H1 (cell line): ENCODE data around the gene ATXN7. TPM values are rescaled to one million over a fixed set of nuclear protein-coding genes. Genes with fewer than 3 reads are reported as not detected.

Experiments used
- CTCF ChIA-PET: fragments of 300-600 bp; sonication (Branson Sonifier 250); formaldehyde crosslinking; loops from one replicate; lab custom pipeline; 2021; ENCODE audit not compliant: partially characterized antibody; lab: Charles Lee
- POLR2A ChIA-PET: fragments of 300-600 bp; sonication (Branson Sonifier 250); formaldehyde crosslinking; loops from one replicate; lab custom pipeline; 2021; ENCODE audit warnings: inconsistent platforms; ENCODE audit not compliant: partially characterized antibody; lab: Charles Lee
- DNase-seq, 2 experiments: peaks; one replicate each; pipeline versions ENCODE4 v3.0.0 to v3.0.0-alpha.2; 2010 to 2022; ENCODE audit warnings: low spot score in 2 of 2, low read depth in 1 of 2, mixed read lengths in 1 of 2
- FAIRE-seq: peaks from 2 replicates; lab custom pipeline; 2011; peaks lifted over from hg19 to GRCh38; lab: Jason Lieb, UNC
- H2AFZ ChIP-seq: 2 replicates; pipeline ENCODE4 v1.8.1; 2012; ENCODE audit warnings: low read length, inconsistent platforms
- H2AK5ac ChIP-seq: 2 replicates; pipeline ENCODE4 v1.6.1; 2013; ENCODE audit warnings: low read depth, low read length
- H2BK120ac ChIP-seq: replicated peaks from 2 replicates; pipeline ENCODE3; 2013; ENCODE audit warnings: low read depth, low read length, inconsistent platforms
- H2BK12ac ChIP-seq: 2 replicates; pipeline ENCODE4 v1.6.1; 2013; ENCODE audit warnings: low read depth, low read length
- H2BK15ac ChIP-seq: 2 replicates; pipeline ENCODE4 v1.6.1; 2013; ENCODE audit warnings: low read length
- H2BK20ac ChIP-seq: 2 replicates; pipeline ENCODE4 v1.6.1; 2013; ENCODE audit warnings: low read length
- H2BK5ac ChIP-seq: 2 replicates; pipeline ENCODE4 v1.6.1; 2013; ENCODE audit warnings: low read depth, low read length
- H3K14ac ChIP-seq: 2 replicates; pipeline ENCODE4 v1.6.1; 2013; ENCODE audit warnings: inconsistent platforms; ENCODE audit not compliant: insufficient read length
- H3K18ac ChIP-seq: 2 replicates; pipeline ENCODE4 v1.6.1; 2013; ENCODE audit warnings: low read length; ENCODE audit errors: extremely low read depth
- H3K23ac ChIP-seq: 2 replicates; pipeline ENCODE4 v1.6.1; 2013; ENCODE audit warnings: inconsistent platforms; ENCODE audit not compliant: insufficient read length
- H3K23me2 ChIP-seq: 2 replicates; pipeline ENCODE4 v1.6.1; 2013; ENCODE audit warnings: low read depth, low read length
- H3K27ac ChIP-seq: 2 replicates; pipeline ENCODE4 v1.6.1; 2011; ENCODE audit warnings: low read depth, low read length, inconsistent platforms
- H3K27me3 ChIP-seq, 4 experiments: replicated peaks in 1 of 4; 1 replicate in 1 of 4; 2 replicates in 3 of 4; pipeline versions ENCODE4 v1.6.1 to v1.8.1; 2011 to 2013; ENCODE audit warnings: low read length in 3 of 4, mild to moderate bottlenecking in 3 of 4, inconsistent platforms in 2 of 4, mixed read lengths in 2 of 4, moderate library complexity in 1 of 4; ENCODE audit not compliant: control insufficient read depth in 3 of 4, insufficient read depth in 3 of 4; ENCODE audit errors: extremely low read depth in 1 of 4
- H3K36me3 ChIP-seq, 4 experiments: 2 replicates each; pipeline versions ENCODE4 v1.6.1 to v1.8.1; 2011 to 2013; ENCODE audit warnings: mild to moderate bottlenecking in 4 of 4, low read length in 3 of 4, moderate library complexity in 2 of 4, control low read depth in 1 of 4, inconsistent platforms in 1 of 4; ENCODE audit not compliant: insufficient read depth in 4 of 4, control insufficient read depth in 2 of 4
- H3K4ac ChIP-seq: replicated peaks from 2 replicates; pipeline ENCODE3; 2013; ENCODE audit warnings: low read length, low read depth, mixed read lengths, inconsistent platforms; ENCODE audit not compliant: insufficient read length
- H3K4me1 ChIP-seq, 4 experiments: replicated peaks in 1 of 4; 1 replicate in 1 of 4; 2 replicates in 3 of 4; pipeline versions ENCODE4 v1.6.1 to v1.8.1; 2011 to 2013; ENCODE audit warnings: low read length in 3 of 4, inconsistent platforms in 2 of 4, mixed read lengths in 1 of 4; ENCODE audit not compliant: insufficient read depth in 4 of 4, control insufficient read depth in 3 of 4
- H3K4me2 ChIP-seq, 2 experiments: 2 replicates each; pipeline versions ENCODE4 v1.6.1 to v1.8.1; 2011 to 2013; ENCODE audit warnings: low read depth in 2 of 2, low read length in 2 of 2, control low read depth in 1 of 2, inconsistent platforms in 1 of 2, mild to moderate bottlenecking in 1 of 2; ENCODE audit not compliant: insufficient read depth in 1 of 2
- H3K4me3 ChIP-seq, 4 experiments: fragments of 200-600, 300-600 bp in 1 of 4; sonication (generic), shearing (Covaris generic), sonication (Bioruptor Twin) in 1 of 4; 2 replicates each; pipeline versions ENCODE4 v1.5.1 to v1.8.1; 2011 to 2016; ENCODE audit warnings: low read length in 4 of 4, low read depth in 3 of 4, control low read depth in 2 of 4, inconsistent platforms in 2 of 4, mild to moderate bottlenecking in 2 of 4, mixed read lengths in 1 of 4, moderate library complexity in 1 of 4; ENCODE audit not compliant: insufficient read depth in 2 of 4; ENCODE audit errors: extremely low read depth in 1 of 4
- H3K56ac ChIP-seq: replicated peaks from 2 replicates; pipeline ENCODE3; 2013; ENCODE audit warnings: low read depth, mild to moderate bottlenecking, mixed read lengths, low read length, inconsistent platforms; ENCODE audit not compliant: insufficient read length
- H3K79me1 ChIP-seq: 2 replicates; pipeline ENCODE4 v1.6.1; 2013; ENCODE audit warnings: low read depth, low read length, control low read depth
- H3K79me2 ChIP-seq, 2 experiments: 2 replicates each; pipeline versions ENCODE4 v1.6.1 to v1.8.1; 2012 to 2013; ENCODE audit warnings: low read length in 2 of 2, mild to moderate bottlenecking in 2 of 2, inconsistent platforms in 1 of 2; ENCODE audit not compliant: insufficient read depth in 2 of 2, control insufficient read depth in 1 of 2
- H3K9ac ChIP-seq, 4 experiments: replicated peaks in 1 of 4; 1 replicate in 1 of 4; 2 replicates in 3 of 4; pipeline versions ENCODE4 v1.6.1 to v1.8.1; 2011 to 2013; ENCODE audit warnings: low read depth in 3 of 4, low read length in 3 of 4, control low read depth in 2 of 4, mild to moderate bottlenecking in 2 of 4, moderate library complexity in 2 of 4, inconsistent platforms in 1 of 4; ENCODE audit errors: extremely low read depth in 1 of 4
- H3K9me3 ChIP-seq, 2 experiments: 2 replicates each; pipeline versions ENCODE4 v1.6.1 to v1.8.1; 2012 to 2013; ENCODE audit warnings: mild to moderate bottlenecking in 2 of 2, moderate library complexity in 2 of 2, control low read depth in 1 of 2, inconsistent platforms in 1 of 2, low read depth in 1 of 2, low read length in 1 of 2, mixed read lengths in 1 of 2; ENCODE audit not compliant: insufficient read depth in 2 of 2
- H4K20me1 ChIP-seq, 2 experiments: replicated peaks in 1 of 2; 2 replicates each; pipeline versions ENCODE3 to v1.8.1; 2011 to 2013; ENCODE audit warnings: inconsistent platforms in 2 of 2, low read length in 2 of 2, mild to moderate bottlenecking in 1 of 2; ENCODE audit not compliant: insufficient read depth in 2 of 2, control insufficient read depth in 1 of 2
- H4K5ac ChIP-seq: 2 replicates; pipeline ENCODE4 v1.6.1; 2013; ENCODE audit warnings: low read length, low read depth, mixed read lengths, inconsistent platforms; ENCODE audit not compliant: insufficient read length
- H4K8ac ChIP-seq: 2 replicates; pipeline ENCODE4 v1.8.0; 2013; ENCODE audit warnings: mild to moderate bottlenecking, moderate library complexity, low read length, inconsistent platforms; ENCODE audit not compliant: insufficient read depth; ENCODE audit errors: extremely low read depth
- H4K91ac ChIP-seq: replicated peaks from 2 replicates; pipeline ENCODE3; 2013; ENCODE audit warnings: low read length, mixed read lengths, inconsistent platforms; ENCODE audit not compliant: insufficient read length
- BCL11A ChIP-seq, 2 experiments: IDR thresholded peaks; one replicate each; pipeline ENCODE4 v1.6.1; 2011; ENCODE audit warnings: low read depth in 2 of 2, low read length in 2 of 2, mild to moderate bottlenecking in 2 of 2
- RXRA ChIP-seq: IDR thresholded peaks from 2 replicates; pipeline ENCODE4 v1.6.1; 2011; ENCODE audit warnings: low read depth, mild to moderate bottlenecking, low read length, moderate library complexity; ENCODE audit not compliant: insufficient read depth
- SIN3A ChIP-seq, 2 experiments: IDR thresholded peaks in 1 of 2; conservative IDR thresholded peaks in 1 of 2; 2 replicates each; pipeline ENCODE4 v1.6.1; 2011 to 2012; ENCODE audit warnings: low read length in 2 of 2, improper control_type of control experiment in 1 of 2, low read depth in 1 of 2, mild to moderate bottlenecking in 1 of 2
- WGBS, 2 experiments: shearing (Covaris generic) in 1 of 2; methylation state at CpG; one replicate each; pipeline versions ENCODE4 v1.1.6 to v1.1.7; 2013 to 2015; ENCODE audit warnings: low lambda C conversion rate in 2 of 2, mixed read lengths in 2 of 2, inconsistent platforms in 1 of 2, low coverage in 1 of 2, missing lambda C conversion rate in 1 of 2; ENCODE audit not compliant: insufficient replicate concordance in 2 of 2, insufficient coverage in 1 of 2, insufficient read length in 1 of 2; ENCODE audit errors: extremely low coverage in 1 of 2, missing lambda C conversion rate in 1 of 2; 5-methylcytosine and 5-hydroxymethylcytosine counted together
- polyA plus RNA-seq, 7 experiments: library from polyadenylated mRNA; depleted of rRNA in 3 of 7; stranded (reverse) in 5 of 7; unstranded in 2 of 7; fragments of >200 nt in 5 of 7; fragments of 200-250 nt in 2 of 7; gene quantifications; 1 replicate in 5 of 7; 2 replicates in 1 of 7; 4 replicates in 1 of 7; pipeline versions ENCODE4 v1.2.1 to v1.2.3, GENCODE V29; 2011 to 2013; ENCODE audit warnings: missing spikeins in 2 of 7, mixed read lengths in 2 of 7
- total RNA-seq: library from RNA; stranded (reverse); fragmentation: NEBNext Ultra II Directional; extraction: Animal tissue kit (Norgen Biotek cat#: 25700); gene quantifications from 2 replicates; pipeline ENCODE4 v1.2.1, GENCODE V29; 2021

ATXN7 gene
- total and polyA plus RNA-seq, 2 of the 8 experiments (the other 6 are each of a cell fraction or from before 2014, with no cell fraction given): 15.5 to 16.8 TPM

- Histone ChIP-seq H4K5ac (no peak overlapping the region), H3K23ac (no peak overlapping the region), H3K4ac (no peak overlapping the region), H4K20me1 (no peaks in the 10 kb centered on the region), H2BK5ac (peak overlapping the region; percentile 45; the same call in 1 of the 2 replicates), H3K18ac (no peak overlapping the region), H2BK15ac (peak overlapping the region; percentile 49; the same call in 1 of the 2 replicates), H3K9ac (no peak overlapping the region), H2BK20ac (peak overlapping the region; percentile 94; the same call in 1 of the 2 replicates), H3K4me2 (peak overlapping the region in 1 of 2 experiments; percentile 7; a peak in 1 of 4 replicates), H3K27ac (no peak overlapping the region), H3K4me3 (no peak overlapping the region), H3K14ac (no peak overlapping the region), H2AFZ (peak overlapping the region; percentile 81; the same call in 1 of the 2 replicates), H3K36me3 (no peaks in the 10 kb centered on the region), H4K91ac (no peak overlapping the region), H2BK12ac (no peak overlapping the region; the same call in 1 of the 2 replicates), H3K4me1 (peaks cover 0 to 7% (median 3%) of the 10 kb centered on the region in 4 experiments; a peak in 5 of 7 replicates), H3K9me3 (no peaks in the 10 kb centered on the region), H3K27me3 (no peaks in the 10 kb centered on the region), H3K56ac (no peak overlapping the region), H3K79me1 (no peaks in the 10 kb centered on the region), H3K23me2 (no peaks in the 10 kb centered on the region), H3K79me2 (no peaks in the 10 kb centered on the region), H2AK5ac (no peak overlapping the region), H4K8ac (no peak overlapping the region), H2BK120ac (no peak overlapping the region)
- WGBS, 2 experiments: 90% methylated on average over 4 of the region's 4 CpGs; no CpG with 5 or more reads in 1 of the 2 experiments
- TF ChIP-seq SIN3A (conservative IDR thresholded peaks at IDR 0.05 in 1 of 2, IDR thresholded peaks at IDR 0.05 in 1 of 2; ENCODE audit: low read depth in 1 of 2, low read length in 2 of 2) (no peak), BCL11A (IDR thresholded peaks at IDR 0.05; ENCODE audit: low read depth in 2 of 2, low read length in 2 of 2) (no peak), RXRA (no peak)
- DNase-seq (no peak), FAIRE-seq (no peak)
- POLR2A ChIA-PET: no interaction called here
- CTCF ChIA-PET: interaction anchor here (0.8 to 2.7 kb wide), 10 partner anchors 14 to 455 kb away, joined by 3 to 29 read pairs (median 6); no protein-coding TSS in a partner anchor
These were observed 165.6 kb downstream of the ATXN7 start for GRCh38 chr3:64029287-64029686.
